Glomerular visceral epithelial cell (primary cell): Measurements from ENCODE around the gene GPATCH2.
A peak's percentile ranks its signal among the peaks of the same experiment; 100 is the strongest.
"Not testable (repeated sequence)": the region's sequence is repeated elsewhere in the genome, so short reads cannot be mapped to it uniquely, and the experiment has no call there.

Source experiments
- DNase-seq: peaks from one replicate; pipeline ENCODE4 v3.0.0-alpha.2; 2016; ENCODE audit errors: extremely low spot score

Gene GPATCH2

DNA sequence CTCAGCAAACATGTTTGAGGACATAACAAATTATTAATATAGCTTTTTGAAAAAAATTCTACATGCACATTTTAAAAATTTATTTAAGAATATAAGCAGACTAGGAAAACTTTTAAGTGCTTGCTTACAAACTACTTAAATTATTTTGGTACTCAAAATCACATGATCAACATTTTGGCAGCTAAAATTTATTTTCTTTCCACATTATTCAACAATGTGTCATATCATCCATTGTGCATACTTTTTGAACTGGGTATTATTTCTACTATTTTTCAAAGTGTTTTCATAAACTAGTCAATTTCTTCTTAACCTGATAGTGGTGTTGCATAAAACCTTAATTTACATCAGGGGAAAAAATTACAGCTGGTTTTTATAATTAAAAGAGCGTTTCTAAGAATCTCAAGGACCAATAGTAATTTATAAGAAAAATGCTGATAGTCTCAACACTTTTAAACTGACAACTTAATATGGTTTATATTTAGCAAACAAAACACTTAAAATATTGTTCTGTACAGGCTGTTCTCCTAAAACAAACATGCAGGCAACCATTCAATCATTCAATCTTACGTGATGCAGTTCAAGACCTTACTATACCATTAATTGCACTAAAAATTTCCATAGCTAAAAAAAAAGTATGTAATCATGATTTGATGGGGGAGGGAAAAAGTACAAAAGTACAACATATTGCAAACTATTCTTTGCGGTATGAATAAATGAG, 105.0 kb downstream of the GPATCH2 start:
- DNase-seq = no peak

DNA sequence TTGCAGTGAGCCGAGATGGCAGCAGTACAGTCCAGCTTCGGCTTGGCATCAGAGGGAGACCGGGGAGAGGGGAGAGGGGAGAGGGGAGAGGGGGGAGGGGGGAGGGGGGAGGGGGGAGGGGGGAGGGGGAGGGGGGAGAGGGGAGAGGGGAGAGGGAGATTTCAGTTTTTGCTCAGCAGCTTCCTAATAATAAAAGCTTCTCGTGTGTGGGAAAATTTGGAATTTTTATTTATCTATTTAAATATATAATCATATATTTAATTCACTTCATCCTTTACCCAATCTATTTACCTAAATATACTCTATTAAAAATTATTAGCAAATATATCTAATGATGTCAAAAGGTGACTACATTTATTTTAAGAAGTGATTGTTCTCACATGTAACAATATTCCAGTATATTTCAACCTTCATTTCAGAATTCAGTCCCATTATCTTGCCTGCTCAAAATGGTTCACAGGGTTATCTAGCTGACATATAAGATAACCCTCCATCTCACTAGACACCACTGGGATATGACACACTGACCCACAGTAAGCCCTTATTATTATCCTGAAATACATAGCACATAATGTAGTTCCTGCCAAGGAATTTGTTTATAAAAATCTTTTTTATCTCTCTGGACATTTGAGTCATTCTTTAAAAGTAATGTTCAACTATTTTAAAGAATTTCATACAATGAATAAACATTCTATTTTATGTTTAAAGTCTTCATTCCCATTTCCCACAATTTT, 105.9 kb downstream of the GPATCH2 start:
- DNase-seq = no peak

- not testable (repeated sequence) for DNase-seq
Measured at GRCh38 chr1:217523921-217524320, 107.0 kb downstream of the GPATCH2 start.

- no peak for DNase-seq
Measured at GRCh38 chr1:217522277-217522676, 108.6 kb downstream of the GPATCH2 start.

DNA sequence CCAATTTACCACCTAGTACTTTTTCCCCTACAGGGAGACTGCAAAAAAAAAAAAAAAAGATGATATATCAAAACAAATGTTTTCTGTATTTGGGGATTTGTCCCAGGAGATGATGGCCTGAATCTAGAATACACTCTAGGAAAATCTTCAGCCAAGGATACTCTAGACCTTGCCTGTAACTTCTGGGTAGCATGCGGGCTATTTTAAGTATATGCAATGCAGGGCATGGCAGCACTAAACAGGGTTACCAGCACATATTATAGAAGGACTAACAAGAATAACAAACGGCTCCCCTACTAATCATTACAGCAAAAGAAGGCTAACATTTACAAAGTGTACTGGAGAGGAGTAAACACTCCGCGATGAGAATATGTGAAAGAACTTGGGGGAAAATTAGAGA, 109.6 kb downstream of the GPATCH2 start:
- no peak for DNase-seq

GRCh38 chr1:217506878-217507277, 124.0 kb downstream of the GPATCH2 start:
- DNase-seq = no peak

DNA sequence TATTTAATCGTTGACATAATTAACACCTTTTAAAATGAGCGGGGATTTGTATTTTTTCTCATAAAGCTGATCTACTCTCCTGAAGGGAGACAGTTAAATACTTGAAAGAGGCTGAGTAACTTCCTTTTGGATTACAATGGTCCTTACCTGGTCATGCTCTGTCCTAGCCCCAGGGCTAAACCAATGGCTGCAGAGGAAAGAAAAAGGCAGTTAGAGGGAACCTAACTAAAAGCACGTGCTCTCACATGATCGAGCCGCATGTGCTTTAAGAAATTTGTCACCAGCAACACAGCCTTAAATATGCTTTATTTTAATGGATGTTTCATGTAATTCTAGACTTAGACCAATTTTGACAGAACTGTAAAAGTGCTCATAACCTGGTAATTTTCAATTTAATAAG, 132.7 kb downstream of the GPATCH2 start:
- no peak for DNase-seq

DNA sequence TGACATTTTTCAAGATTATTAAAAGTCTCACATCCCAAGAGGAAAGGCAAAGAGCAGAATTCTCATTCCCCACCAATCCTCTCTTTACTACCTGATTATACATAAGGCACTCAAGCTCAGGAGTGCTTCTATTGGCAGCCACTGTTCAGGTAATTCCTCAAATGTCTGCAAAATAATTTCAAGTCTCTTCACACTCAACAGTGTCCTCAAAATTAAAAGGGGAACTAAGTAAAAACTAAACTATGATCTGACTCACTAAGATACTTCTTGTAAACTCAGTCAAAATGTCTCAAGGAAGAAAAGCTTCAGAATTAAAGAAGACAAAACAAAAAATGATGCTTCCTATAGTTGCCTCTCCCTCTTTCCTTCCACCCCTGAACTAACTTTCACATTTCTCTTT, 135.6 kb downstream of the GPATCH2 start:
- no peak for DNase-seq

DNA sequence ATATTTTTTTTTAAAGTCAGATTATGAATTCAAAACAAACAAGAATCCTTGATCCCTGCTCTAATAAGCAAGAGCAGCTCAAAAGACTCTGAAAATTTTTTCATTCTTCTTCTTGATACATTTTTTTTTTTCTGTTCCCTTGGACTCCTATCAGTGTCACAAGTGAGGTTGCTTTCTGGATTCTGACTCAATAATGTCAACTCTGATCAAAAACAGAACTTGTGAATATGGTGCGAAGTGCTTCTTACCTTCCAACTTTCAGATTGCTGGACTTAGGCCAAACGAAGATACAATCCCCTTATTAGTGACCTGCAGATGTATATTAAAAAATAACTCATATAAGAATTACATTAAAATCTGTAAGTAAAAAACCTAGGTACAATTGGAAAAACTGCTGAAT, 136.1 kb downstream of the GPATCH2 start:
- DNase-seq = no peak

DNA sequence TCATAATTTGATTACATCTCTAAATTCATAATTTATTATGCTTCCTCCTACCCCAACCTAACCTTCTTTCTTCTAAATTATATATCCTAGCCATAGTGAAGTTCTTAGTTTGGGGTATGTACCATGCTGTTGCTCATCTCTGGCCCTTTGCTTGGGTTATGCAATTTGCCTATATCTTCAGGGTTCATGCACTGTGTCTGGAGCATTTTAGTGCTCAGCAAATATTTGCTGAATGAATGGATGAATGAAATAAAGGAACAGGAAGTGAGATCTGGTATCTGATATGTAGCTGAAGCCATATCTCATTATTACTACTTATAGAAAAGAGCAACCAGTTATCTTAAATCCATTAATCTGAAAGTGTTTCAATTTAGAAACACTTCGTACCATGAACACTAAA, 137.6 kb downstream of the GPATCH2 start:
- DNase-seq = no peak

DNA sequence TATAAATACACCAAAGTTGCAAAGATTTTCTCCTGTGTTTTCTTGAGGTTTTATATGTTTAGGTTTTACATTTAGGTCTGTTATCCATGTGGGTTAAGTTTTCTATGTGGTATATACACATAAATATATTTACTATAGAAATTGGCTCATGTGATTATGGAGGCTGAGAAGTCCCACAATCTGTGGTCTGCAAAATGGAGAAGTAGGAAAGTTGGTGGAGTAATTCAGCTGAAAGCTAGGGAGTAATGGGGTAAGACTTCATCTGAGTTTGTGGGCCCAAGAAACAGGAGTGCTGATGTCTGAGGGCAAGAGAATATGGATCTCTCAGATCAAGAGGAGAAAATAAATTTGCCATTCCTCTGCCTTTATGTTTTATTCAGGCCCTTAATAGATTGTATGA, 146.0 kb downstream of the GPATCH2 start:
- no peak for DNase-seq

DNA sequence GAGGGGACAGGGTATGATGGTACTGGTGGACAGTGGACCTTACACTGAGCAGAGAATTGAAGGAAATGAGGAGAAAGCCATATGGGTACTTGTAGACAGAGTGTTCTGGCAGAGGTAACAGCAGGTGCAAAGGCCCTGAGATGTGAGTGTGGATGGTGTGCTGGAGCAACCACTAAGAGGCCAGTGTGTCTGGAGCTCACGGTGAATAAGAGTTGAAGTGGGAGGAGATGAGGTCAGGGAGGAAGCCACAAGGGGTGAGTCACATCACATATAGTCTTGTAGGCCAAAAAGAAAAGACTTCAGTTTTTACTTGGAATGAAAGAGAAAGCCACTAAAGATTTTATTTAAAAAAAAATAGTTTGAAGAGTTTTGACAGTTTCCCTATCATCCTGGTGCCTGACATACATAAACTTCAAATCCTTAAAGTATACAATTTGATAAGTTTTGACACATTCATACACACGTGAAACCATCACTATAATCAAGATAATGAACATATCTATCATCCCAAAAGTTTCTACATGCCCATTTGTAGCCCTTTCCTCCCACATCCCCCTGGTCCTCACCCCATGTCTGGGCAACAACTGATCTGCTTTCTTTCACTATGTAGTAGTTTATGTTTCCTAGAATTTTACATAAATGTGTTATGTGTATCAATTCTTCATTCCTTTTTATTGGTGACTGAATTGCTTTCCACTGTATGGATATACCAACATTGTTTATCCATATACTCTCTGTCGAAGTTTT, 148.4 kb downstream of the GPATCH2 start:
- peak; percentile 77 for DNase-seq

GRCh38 chr1:217478450-217478849, 152.4 kb downstream of the GPATCH2 start:
- DNase-seq = no peak

GRCh38 chr1:217472915-217473314, 158.0 kb downstream of the GPATCH2 start:
- DNase-seq = no peak

- DNase-seq = no peak
Measured at GRCh38 chr1:217471403-217471802, 159.5 kb downstream of the GPATCH2 start.

GRCh38 chr1:217469983-217470382, 160.9 kb downstream of the GPATCH2 start:
- no peak for DNase-seq

- DNase-seq = no peak
Measured at GRCh38 chr1:217465102-217465501, 165.8 kb downstream of the GPATCH2 start.

- DNase-seq = no peak
Measured at GRCh38 chr1:217462666-217463065, 168.2 kb downstream of the GPATCH2 start.

GRCh38 chr1:217462159-217462558, 168.7 kb downstream of the GPATCH2 start:
- no peak for DNase-seq

GRCh38 chr1:217457016-217457415, 173.9 kb downstream of the GPATCH2 start:
- no peak for DNase-seq

- no peak for DNase-seq
Measured at GRCh38 chr1:217456261-217456660, 174.6 kb downstream of the GPATCH2 start.

GRCh38 chr1:217453816-217454215, 177.1 kb downstream of the GPATCH2 start:
- no peak for DNase-seq

GRCh38 chr1:217449370-217449769, 181.5 kb downstream of the GPATCH2 start:
- no peak for DNase-seq
